ENCODE results near the gene TSSK2.

TSSK2 gene

GRCh38 chr22:19090183-19090582, 40.9 kb upstream of the TSSK2 start:
- Histone ChIP-seq H4K20me1 (ENCODE audit: insufficient read depth, low read length) (no peaks in the 10 kb centered on the region), H3K9ac (ENCODE audit: low read length) (no peak overlapping the region), H3K79me2 (ENCODE audit: insufficient read depth, low read length) (peaks cover 3% of the 10 kb centered on the region; the same call in 1 of the 2 replicates), H3F3A (ENCODE audit: insufficient read depth, low read length) (no peaks in the 10 kb centered on the region), H3K4me3 (ENCODE audit: low read depth, low read length, poor library complexity, severe bottlenecking) (no peak overlapping the region), H3K9me2 (ENCODE audit: low read depth, low read length) (no peaks in the 10 kb centered on the region), H3K27ac (ENCODE audit: low read depth, low read length, poor library complexity, severe bottlenecking) (no peak overlapping the region), H3K27me3 (ENCODE audit: insufficient read depth, low read length) (no peaks in the 10 kb centered on the region), H3K4me1 (ENCODE audit: insufficient read depth, low read length, severe bottlenecking) (peaks cover 15% of the 10 kb centered on the region), H3K36me3 (ENCODE audit: insufficient read depth, low read length) (peaks cover 15% of the 10 kb centered on the region; the same call in 1 of the 2 replicates), H3K4me2 (ENCODE audit: low read length) (no peak overlapping the region), H2AFZ (ENCODE audit: low read length) (no peak overlapping the region), H3K9me3 (ENCODE audit: low read length) (no peaks in the 10 kb centered on the region)
- no peak for TF ChIP-seq EZH2 (IDR thresholded peaks at IDR 0.05; ENCODE audit: borderline replicate concordance, low read length)
- TF ChIP-seq, protein P1, sequence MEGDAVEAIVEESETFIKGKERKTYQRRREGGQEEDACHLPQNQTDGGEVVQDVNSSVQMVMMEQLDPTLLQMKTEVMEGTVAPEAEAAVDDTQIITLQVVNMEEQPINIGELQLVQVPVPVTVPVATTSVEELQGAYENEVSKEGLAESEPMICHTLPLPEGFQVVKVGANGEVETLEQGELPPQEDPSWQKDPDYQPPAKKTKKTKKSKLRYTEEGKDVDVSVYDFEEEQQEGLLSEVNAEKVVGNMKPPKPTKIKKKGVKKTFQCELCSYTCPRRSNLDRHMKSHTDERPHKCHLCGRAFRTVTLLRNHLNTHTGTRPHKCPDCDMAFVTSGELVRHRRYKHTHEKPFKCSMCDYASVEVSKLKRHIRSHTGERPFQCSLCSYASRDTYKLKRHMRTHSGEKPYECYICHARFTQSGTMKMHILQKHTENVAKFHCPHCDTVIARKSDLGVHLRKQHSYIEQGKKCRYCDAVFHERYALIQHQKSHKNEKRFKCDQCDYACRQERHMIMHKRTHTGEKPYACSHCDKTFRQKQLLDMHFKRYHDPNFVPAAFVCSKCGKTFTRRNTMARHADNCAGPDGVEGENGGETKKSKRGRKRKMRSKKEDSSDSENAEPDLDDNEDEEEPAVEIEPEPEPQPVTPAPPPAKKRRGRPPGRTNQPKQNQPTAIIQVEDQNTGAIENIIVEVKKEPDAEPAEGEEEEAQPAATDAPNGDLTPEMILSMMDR (IDR thresholded peaks at IDR 0.05; ENCODE audit: low read length): no peak

- TF ChIP-seq EZH2 (IDR thresholded peaks at IDR 0.05; ENCODE audit: borderline replicate concordance, low read length): no peak
- TF ChIP-seq, protein P1 (IDR thresholded peaks at IDR 0.05; ENCODE audit: low read length): no peak
- no peaks in the 10 kb centered on the region for H3K27me3 ChIP-seq (ENCODE audit: insufficient read depth, low read length)
- no peaks in the 10 kb centered on the region for H3K9me2 ChIP-seq (ENCODE audit: low read depth, low read length)
These were observed 40.5 kb upstream of the TSSK2 start for GRCh38 chr22:19090586-19091127.

GRCh38 chr22:19092725-19093124, 38.4 kb upstream of the TSSK2 start:
- Histone ChIP-seq H3F3A (ENCODE audit: insufficient read depth, low read length) (no peaks in the 10 kb centered on the region), H3K27me3 (ENCODE audit: insufficient read depth, low read length) (no peaks in the 10 kb centered on the region), H4K20me1 (ENCODE audit: insufficient read depth, low read length) (no peaks in the 10 kb centered on the region), H3K9me2 (ENCODE audit: low read depth, low read length) (no peaks in the 10 kb centered on the region), H3K9ac (ENCODE audit: low read length) (no peak overlapping the region), H3K4me1 (ENCODE audit: insufficient read depth, low read length, severe bottlenecking) (no peaks in the 10 kb centered on the region), H3K27ac (ENCODE audit: low read depth, low read length, poor library complexity, severe bottlenecking) (no peak overlapping the region), H3K9me3 (ENCODE audit: low read length) (no peaks in the 10 kb centered on the region), H3K36me3 (ENCODE audit: insufficient read depth, low read length) (peaks cover 15% of the 10 kb centered on the region; the same call in 1 of the 2 replicates), H3K79me2 (ENCODE audit: insufficient read depth, low read length) (peaks cover 6% of the 10 kb centered on the region; the same call in 1 of the 2 replicates), H3K4me3 (ENCODE audit: low read depth, low read length, poor library complexity, severe bottlenecking) (no peak overlapping the region), H2AFZ (ENCODE audit: low read length) (no peak overlapping the region), H3K4me2 (ENCODE audit: low read length) (no peak overlapping the region)
- TF ChIP-seq EZH2 (IDR thresholded peaks at IDR 0.05; ENCODE audit: borderline replicate concordance, low read length): no peak
- TF ChIP-seq, protein P1 (IDR thresholded peaks at IDR 0.05; ENCODE audit: low read length): no peak

More at GRCh38 chr22:19090586-19091127, 40.5 kb upstream of the TSSK2 start:
- Histone ChIP-seq H3K36me3 (ENCODE audit: insufficient read depth, low read length) (peaks cover 15% of the 10 kb centered on the region; the same call in 1 of the 2 replicates), H3K9ac (ENCODE audit: low read length) (no peak overlapping the region), H3K4me2 (ENCODE audit: low read length) (no peak overlapping the region), H2AFZ (ENCODE audit: low read length) (no peak overlapping the region), H3K4me3 (ENCODE audit: low read depth, low read length, poor library complexity, severe bottlenecking) (no peak overlapping the region), H3K4me1 (ENCODE audit: insufficient read depth, low read length, severe bottlenecking) (peaks cover 10% of the 10 kb centered on the region), H3F3A (ENCODE audit: insufficient read depth, low read length) (no peaks in the 10 kb centered on the region), H3K9me3 (ENCODE audit: low read length) (no peaks in the 10 kb centered on the region), H3K79me2 (ENCODE audit: insufficient read depth, low read length) (peaks cover 3% of the 10 kb centered on the region; the same call in 1 of the 2 replicates), H4K20me1 (ENCODE audit: insufficient read depth, low read length) (no peaks in the 10 kb centered on the region), H3K27ac (ENCODE audit: low read depth, low read length, poor library complexity, severe bottlenecking) (no peak overlapping the region)

All from OCI-LY1 (cell line).